Spinal cord (tissue), 10 donors: ENCODE results near the gene TSEN54. TPM values are rescaled to one million over a fixed set of nuclear protein-coding genes. Genes with fewer than 3 reads are reported as not detected.

Experiments
- DNase-seq, 6 donors: peaks; one replicate each; pipeline versions ENCODE4 v3.0.0 to v3.0.0-alpha.2; 2013 to 2015; ENCODE audit warnings: low spot score in 6 of 6, low read depth in 4 of 6
- H3K27ac ChIP-seq: one replicate; pipeline ENCODE4 v1.5.1; 2013; ENCODE audit warnings: low read depth, low read length, control low read depth
- H3K27me3 ChIP-seq: one replicate; pipeline ENCODE4 v1.6.1; 2013; ENCODE audit warnings: low read length; ENCODE audit not compliant: control insufficient read depth, insufficient read depth
- H3K36me3 ChIP-seq: one replicate; pipeline ENCODE4 v1.6.1; 2013; ENCODE audit warnings: low read length; ENCODE audit not compliant: control insufficient read depth, insufficient read depth
- H3K4me1 ChIP-seq: one replicate; pipeline ENCODE4 v1.6.1; 2013; ENCODE audit warnings: low read length; ENCODE audit not compliant: control insufficient read depth, insufficient read depth
- H3K4me3 ChIP-seq: one replicate; pipeline ENCODE4 v1.5.1; 2013; ENCODE audit warnings: low read depth, low read length, control low read depth
- H3K9me3 ChIP-seq: one replicate; pipeline ENCODE4 v1.6.1; 2013; ENCODE audit warnings: low read length; ENCODE audit not compliant: control insufficient read depth, insufficient read depth
- WGBS: methylation state at CpG from one replicate; pipeline ENCODE4 v1.1.5; 2013; ENCODE audit warnings: missing lambda C conversion rate; ENCODE audit not compliant: insufficient coverage; 5-methylcytosine and 5-hydroxymethylcytosine counted together
- polyA plus RNA-seq, 2 donors: library from polyadenylated mRNA; unstranded; fragments of 120-200 nt; gene quantifications; one replicate each; pipeline ENCODE4 v1.2.1, GENCODE V29; 2013; ENCODE audit not compliant: insufficient read length in 2 of 2
- total RNA-seq, 2 donors: library from RNA; depleted of rRNA in 1 of 2; stranded (reverse); fragments of 120-200 nt in 1 of 2; fragments of >200 nt in 1 of 2; gene quantifications; one replicate each; pipeline versions ENCODE4 v1.2.3 to v1.2.4, GENCODE V29; 2013 to 2014
- donor health status: healthy.

TSEN54 gene
- total and polyA plus RNA-seq, 4 donors: 10.0 to 48.2 (median 30.9) TPM

- Histone ChIP-seq H3K27ac (peak overlapping the region; percentile 86), H3K4me1 (peaks cover 85% of the 10 kb centered on the region), H3K27me3 (no peaks in the 10 kb centered on the region), H3K4me3 (no peak overlapping the region), H3K36me3 (peaks cover 87% of the 10 kb centered on the region), H3K9me3 (no peaks in the 10 kb centered on the region)
- DNase-seq: no peak
- WGBS: 56% methylated on average over 5 of the region's 5 CpGs
Measured at GRCh38 chr17:75508931-75509361, 7.4 kb upstream of the TSEN54 start.

GRCh38 chr17:75509528-75510258 lies 6.6 kb upstream of the TSEN54 start:
- WGBS: 64% methylated on average over 9 of the region's 19 CpGs
- H3K4me1 ChIP-seq: peaks cover 86% of the 10 kb centered on the region
- no peak for DNase-seq
- H3K4me3 ChIP-seq: peak overlapping the region; percentile 16
- no peaks in the 10 kb centered on the region for H3K27me3 ChIP-seq
- H3K36me3 ChIP-seq: peaks cover 87% of the 10 kb centered on the region
- no peaks in the 10 kb centered on the region for H3K9me3 ChIP-seq
- H3K27ac ChIP-seq: peak overlapping the region; percentile 86

DNA sequence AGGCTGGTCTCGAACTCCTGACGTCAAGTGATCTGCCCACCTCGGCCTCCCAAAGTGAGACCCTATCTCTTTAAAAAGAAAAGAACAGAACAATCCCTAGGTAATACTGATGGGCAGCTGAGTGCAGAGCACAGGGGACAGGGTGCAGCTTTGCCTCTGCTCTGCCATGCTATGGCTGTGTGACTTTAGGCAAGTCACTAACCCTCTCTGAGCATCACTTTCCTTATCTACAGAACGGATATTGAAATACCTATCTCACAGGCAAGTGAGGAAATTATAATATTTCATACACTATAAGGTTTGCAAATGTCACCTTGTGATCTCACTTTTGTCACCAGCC lies 5.1 kb upstream of the TSEN54 start:
- WGBS: no CpG with 5 or more reads among the region's 4 CpGs
- peak overlapping the region; percentile 16 for H3K4me3 ChIP-seq

DNA sequence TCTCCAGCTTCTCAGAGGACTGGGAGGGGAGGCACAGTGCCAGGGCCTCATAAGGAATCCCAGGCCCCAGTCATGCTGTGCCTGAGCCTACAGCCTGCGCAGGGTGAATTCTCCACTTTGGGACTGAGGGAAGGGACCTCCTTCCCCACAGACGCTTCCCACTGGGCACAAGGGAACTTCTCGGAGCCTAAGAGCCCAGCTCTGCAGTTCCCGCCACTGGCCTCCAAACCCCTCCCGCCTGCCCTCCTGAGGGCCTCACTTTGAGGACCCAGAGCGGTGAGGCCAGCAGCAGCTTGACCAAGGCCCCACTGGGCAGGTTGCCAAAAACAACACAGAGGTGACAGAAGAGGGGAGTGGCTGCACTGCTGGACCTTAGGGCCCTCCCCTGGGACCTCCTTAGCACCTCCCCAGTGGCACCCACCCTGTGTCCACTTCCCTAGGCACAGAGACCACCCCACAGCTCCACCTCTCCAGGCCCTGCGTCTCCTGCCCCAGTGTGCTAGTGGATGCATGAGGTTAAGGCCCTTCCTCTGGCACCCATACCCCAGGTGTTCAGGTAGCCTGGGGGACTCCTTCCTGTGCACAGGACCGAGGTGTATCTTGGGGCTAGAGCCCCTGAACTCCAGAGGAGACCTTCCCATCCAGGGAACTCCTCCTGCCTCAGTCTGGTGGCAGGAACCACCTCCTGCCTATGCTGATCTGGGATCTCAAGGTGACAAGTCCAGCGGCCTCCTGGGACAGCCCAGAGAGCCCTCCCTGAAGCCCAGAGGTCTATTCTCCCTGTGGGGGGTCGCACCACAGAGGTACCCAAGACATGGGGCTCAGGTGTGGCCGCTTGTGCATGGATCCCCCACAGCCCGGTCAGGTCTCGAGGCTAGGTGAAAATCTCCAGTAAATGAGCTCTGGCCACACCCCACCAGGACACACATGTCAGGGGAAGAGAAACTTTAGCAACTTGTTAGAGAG lies 4.4 kb upstream of the TSEN54 start:
- Histone ChIP-seq H3K9me3 (no peaks in the 10 kb centered on the region), H3K4me3 (peak overlapping the region; percentile 16), H3K27ac (peak overlapping the region; percentile 62), H3K36me3 (peaks cover 66% of the 10 kb centered on the region), H3K27me3 (no peaks in the 10 kb centered on the region), H3K4me1 (peaks cover 85% of the 10 kb centered on the region)
- WGBS: 64% methylated on average over 10 of the region's 13 CpGs
- no peak for DNase-seq

More for the DNA sequence above, 5.1 kb upstream of the TSEN54 start:
- DNase-seq: no peak
- H3K9me3 ChIP-seq: no peaks in the 10 kb centered on the region
- H3K27ac ChIP-seq: peak overlapping the region; percentile 62
- H3K27me3 ChIP-seq: no peaks in the 10 kb centered on the region
- peaks cover 89% of the 10 kb centered on the region for H3K4me1 ChIP-seq
- H3K36me3 ChIP-seq: peaks cover 72% of the 10 kb centered on the region

GRCh38 chr17:75512926-75513640 lies 3.2 kb upstream of the TSEN54 start:
- no peak for DNase-seq
- no peaks in the 10 kb centered on the region for H3K9me3 ChIP-seq
- H3K4me3 ChIP-seq: peak overlapping the region; percentile 87
- WGBS: 62% methylated on average over 5 of the region's 10 CpGs
- no peak overlapping the region for H3K27ac ChIP-seq
- H3K4me1 ChIP-seq: peaks cover 83% of the 10 kb centered on the region
- H3K27me3 ChIP-seq: no peaks in the 10 kb centered on the region
- H3K36me3 ChIP-seq: peaks cover 54% of the 10 kb centered on the region

DNA sequence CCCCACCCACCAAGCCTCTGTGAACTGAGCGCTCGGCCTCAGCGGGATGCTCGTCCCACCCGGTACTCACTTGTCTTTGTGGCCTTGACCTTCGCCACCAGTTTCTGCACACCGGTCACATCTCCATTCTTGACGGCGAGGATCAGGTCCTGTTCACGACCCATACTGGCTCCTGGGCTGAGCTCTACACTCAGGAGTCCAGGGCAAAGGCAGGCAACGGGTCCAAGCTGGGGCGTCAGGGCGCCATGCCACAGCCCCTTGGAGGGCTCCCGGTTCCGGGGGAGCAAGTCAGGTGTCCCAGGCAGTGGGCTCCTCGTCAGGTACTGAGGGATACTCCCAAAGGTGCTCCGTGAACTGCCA lies 2.7 kb upstream of the TSEN54 start:
- peaks cover 78% of the 10 kb centered on the region for H3K4me1 ChIP-seq

DNA sequence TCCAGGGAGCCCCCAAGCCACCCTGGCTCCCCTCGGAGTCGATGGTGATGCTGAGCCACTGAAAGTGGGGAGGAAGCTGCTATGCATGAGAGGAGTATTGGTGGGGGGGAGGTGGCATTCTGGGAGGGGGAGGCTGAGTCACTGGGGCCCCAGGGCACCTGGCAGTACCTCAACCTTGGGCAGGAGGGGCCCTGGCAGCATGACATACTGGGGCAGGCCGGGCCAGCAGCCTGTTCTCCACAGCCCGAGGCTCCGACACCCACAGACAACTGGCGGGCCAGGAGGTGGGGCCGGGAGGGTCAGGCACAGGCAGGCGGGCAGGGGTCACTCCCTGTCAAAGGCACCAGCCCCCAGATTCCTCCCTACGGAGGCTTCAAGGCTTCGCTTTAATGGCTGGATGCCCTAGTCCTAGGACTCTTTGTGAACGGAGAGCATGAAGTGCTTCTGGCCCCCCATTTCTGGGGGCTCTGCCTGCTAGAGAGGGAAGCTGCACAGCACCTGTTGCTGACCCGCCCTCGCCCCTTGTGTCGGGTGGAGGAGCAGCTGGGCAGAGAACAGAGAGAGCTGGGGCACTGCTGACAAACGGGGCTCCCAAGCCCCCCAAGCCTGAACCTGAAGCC lies 1.9 kb upstream of the TSEN54 start:
- Histone ChIP-seq H3K27me3 (no peaks in the 10 kb centered on the region), H3K4me3 (peak overlapping the region; percentile 87), H3K9me3 (no peaks in the 10 kb centered on the region), H3K4me1 (peaks cover 70% of the 10 kb centered on the region), H3K27ac (peak overlapping the region; percentile 91), H3K36me3 (peaks cover 49% of the 10 kb centered on the region)
- no peak for DNase-seq
- WGBS: 8% methylated on average over 14 of the region's 15 CpGs

More for the DNA sequence above, 2.7 kb upstream of the TSEN54 start:
- Histone ChIP-seq H3K9me3 (no peaks in the 10 kb centered on the region), H3K27me3 (no peaks in the 10 kb centered on the region), H3K4me3 (peak overlapping the region; percentile 87), H3K27ac (peak overlapping the region; percentile 49), H3K36me3 (peaks cover 49% of the 10 kb centered on the region)
- WGBS: 68% methylated on average over 17 of the region's 17 CpGs
- no peak for DNase-seq

DNA sequence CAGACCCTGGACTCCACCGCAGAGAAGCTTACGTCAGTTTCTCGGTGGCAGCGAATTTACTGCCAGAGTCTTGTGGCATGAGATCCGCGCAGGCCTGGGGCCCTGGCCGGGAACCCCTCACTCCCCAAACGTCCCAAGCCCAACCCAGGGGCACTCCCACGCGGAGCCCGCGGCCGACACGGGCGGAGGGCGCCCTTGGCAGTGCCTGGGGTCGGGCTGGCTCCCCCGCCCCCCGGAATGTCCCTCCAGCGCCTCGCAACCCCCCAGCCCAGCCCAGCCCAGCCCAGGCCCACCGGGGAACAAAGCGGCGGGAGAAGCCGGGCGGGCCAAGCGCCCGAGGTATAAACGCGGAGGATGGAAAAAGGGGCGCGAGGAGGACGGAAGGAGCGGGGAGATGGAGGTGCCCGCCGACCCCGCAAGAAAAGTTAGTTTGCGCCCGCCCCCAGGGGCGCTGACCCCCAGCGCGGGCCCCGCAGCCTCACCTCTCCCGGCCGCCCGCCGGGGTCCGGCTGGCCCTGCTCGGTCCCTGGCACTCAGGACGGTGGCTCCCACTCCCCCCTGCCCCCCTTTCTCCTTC lies 1.3 kb upstream of the TSEN54 start:
- peak in 2 of 6 donors; percentile 23 to 59 for DNase-seq
- no peaks in the 10 kb centered on the region for H3K9me3 ChIP-seq
- H3K4me3 ChIP-seq: peak overlapping the region; percentile 87
- WGBS: 0% methylated on average over 50 of the region's 50 CpGs
- H3K27me3 ChIP-seq: no peaks in the 10 kb centered on the region
- peak overlapping the region; percentile 91 for H3K27ac ChIP-seq
- peaks cover 49% of the 10 kb centered on the region for H3K36me3 ChIP-seq
- H3K4me1 ChIP-seq: peaks cover 64% of the 10 kb centered on the region
